NT2/D1 (cell line): Measurements from ENCODE around the gene TGFB3.

Experiments
- YY1 ChIP-seq: IDR thresholded peaks from 2 replicates; pipeline ENCODE4 v1.6.1; 2011; ENCODE audit not compliant: insufficient read length, insufficient read depth
- ZNF274 ChIP-seq: IDR thresholded peaks from 2 replicates; pipeline ENCODE4 v1.6.1; 2011; ENCODE audit warnings: mild to moderate bottlenecking, low read depth, low read length

DNA sequence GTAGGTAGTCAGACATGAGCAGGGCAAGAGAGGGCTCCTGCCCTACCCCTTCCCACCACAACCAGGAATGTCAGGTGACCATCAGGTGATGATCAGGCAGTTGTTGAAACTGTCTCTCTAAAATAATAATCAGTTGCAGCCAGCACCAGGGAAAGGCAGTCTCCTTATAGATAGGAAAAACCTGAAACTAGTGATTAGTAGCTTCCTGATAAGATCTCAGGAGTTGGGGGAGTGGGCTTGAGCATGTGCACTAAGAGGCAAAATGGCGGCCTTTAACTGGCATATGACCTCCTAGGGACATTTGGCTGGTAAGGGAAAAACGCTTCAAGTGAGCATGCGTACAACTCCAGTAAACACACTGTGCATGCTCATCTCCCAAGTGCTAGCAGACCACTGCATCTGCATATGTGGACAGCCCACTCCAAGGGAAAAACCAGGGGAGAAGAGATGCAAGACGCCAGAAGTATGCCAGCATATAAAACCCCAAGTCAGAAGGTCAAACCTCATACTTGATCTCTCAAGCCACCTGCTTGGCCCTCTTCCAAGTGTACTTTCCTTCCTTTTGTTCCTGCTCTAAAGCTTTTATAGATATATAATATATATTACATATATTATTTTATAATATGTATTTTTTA is 37.1 kb downstream of the TGFB3 start:
- no peak for TF ChIP-seq ZNF274
- no peak for TF ChIP-seq YY1
